SK-N-SH (cell line): ENCODE results near the gene CHST11. TPM values are rescaled to one million over a fixed set of nuclear protein-coding genes. Genes with fewer than 3 reads are reported as not detected.

Source experiments
- CTCF ChIA-PET: fragments of 300-600, 350-600 bp; formaldehyde crosslinking; extraction: SDS; loops from one replicate; lab custom pipeline; 2021; lab: Yijun Ruan, JAX
- POLR2A ChIA-PET: fragments of 350-600 bp; sonication (Branson Sonifier 250); formaldehyde crosslinking; extraction: SDS; loops from one replicate; lab custom pipeline; 2020; ENCODE audit warnings: antibody characterized with exemption, inconsistent platforms; lab: Yijun Ruan, JAX
- DNase-seq: peaks from one replicate; pipeline ENCODE4 v3.0.0; 2012
- H2AFZ ChIP-seq: fragments of 200-600 bp; sonication (generic); 2 replicates; pipeline ENCODE4 v1.8.1; 2016; ENCODE audit warnings: antibody characterized with exemption, mild to moderate bottlenecking, low read depth
- H3F3A ChIP-seq: fragments of 200-600 bp; sonication (generic); replicated peaks from 2 replicates; pipeline ENCODE3; 2016; ENCODE audit warnings: antibody characterized with exemption, mild to moderate bottlenecking; ENCODE audit not compliant: insufficient read depth
- H3K27ac ChIP-seq, 2 experiments: fragments of 200-500 bp in 1 of 2; fragments of 200-600 bp in 1 of 2; sonication (Bioruptor generic) in 1 of 2; sonication (generic), shearing (Covaris generic) in 1 of 2; 2 replicates each; pipeline versions ENCODE4 v1.5.1 to v1.6.1; 2014 to 2016; ENCODE audit warnings: low read depth in 2 of 2, inconsistent platforms in 1 of 2, low read length in 1 of 2, mild to moderate bottlenecking in 1 of 2, mixed read lengths in 1 of 2
- H3K27me3 ChIP-seq: fragments of 200-600 bp; sonication (generic), shearing (Covaris generic); 2 replicates; pipeline ENCODE4 v1.6.1; 2016; ENCODE audit warnings: mixed run types; ENCODE audit not compliant: insufficient read depth
- H3K36me3 ChIP-seq, 2 experiments: fragments of 200-500 bp in 1 of 2; fragments of 200-600 bp in 1 of 2; sonication (Bioruptor generic) in 1 of 2; sonication (generic) in 1 of 2; replicated peaks in 1 of 2; 2 replicates each; pipeline versions ENCODE3 to v1.5.1; 2014 to 2016; ENCODE audit warnings: low read length in 1 of 2, mild to moderate bottlenecking in 1 of 2; ENCODE audit not compliant: insufficient read depth in 2 of 2, control insufficient read depth in 1 of 2
- H3K4me1 ChIP-seq, 2 experiments: fragments of 200-500 bp in 1 of 2; fragments of 200-600 bp in 1 of 2; sonication (Bioruptor generic) in 1 of 2; sonication (generic), shearing (Covaris generic) in 1 of 2; 2 replicates each; pipeline versions ENCODE4 v1.5.1 to v1.6.1; 2014 to 2016; ENCODE audit warnings: low read depth in 1 of 2, low read length in 1 of 2, mixed run types in 1 of 2; ENCODE audit not compliant: insufficient read depth in 2 of 2, control insufficient read depth in 1 of 2
- H3K4me2 ChIP-seq: fragments of 200-600 bp; sonication (generic), shearing (Covaris generic); 2 replicates; pipeline ENCODE4 v1.6.1; 2017; ENCODE audit warnings: mixed run types
- H3K4me3 ChIP-seq, 2 experiments: fragments of 200-500 bp in 1 of 2; fragments of 200-600 bp in 1 of 2; sonication (Bioruptor generic) in 1 of 2; sonication (generic), shearing (Covaris generic) in 1 of 2; 2 replicates each; pipeline versions ENCODE4 v1.5.1 to v1.8.1; 2014 to 2016; ENCODE audit warnings: low read depth in 2 of 2, inconsistent platforms in 1 of 2, low read length in 1 of 2, mild to moderate bottlenecking in 1 of 2, mixed read lengths in 1 of 2, moderate library complexity in 1 of 2
- H3K79me2 ChIP-seq: fragments of 200-600 bp; sonication (generic); 2 replicates; pipeline ENCODE4 v1.8.1; 2017; ENCODE audit warnings: mild to moderate bottlenecking; ENCODE audit not compliant: insufficient read depth
- H3K9ac ChIP-seq: fragments of 200-600 bp; sonication (generic); 2 replicates; pipeline ENCODE4 v1.6.1; 2017; ENCODE audit warnings: mixed run types
- H3K9me2 ChIP-seq: fragments of 200-600 bp; sonication (generic); 2 replicates; pipeline ENCODE4 v1.6.1; 2017; ENCODE audit warnings: mixed run types
- H3K9me3 ChIP-seq: fragments of 200-600 bp; sonication (generic); 2 replicates; pipeline ENCODE4 v1.6.1; 2017; ENCODE audit warnings: mixed run types, mild to moderate bottlenecking, moderate library complexity
- H4K20me1 ChIP-seq: fragments of 200-600 bp; sonication (generic); 2 replicates; pipeline ENCODE4 v1.6.1; 2017; ENCODE audit warnings: mild to moderate bottlenecking, mixed run types; ENCODE audit not compliant: insufficient read depth
- CHD2 ChIP-seq: fragments of 150-350 bp; IDR thresholded peaks from 2 replicates; pipeline ENCODE4 v1.6.1; 2018; ENCODE audit warnings: low read length; ENCODE audit not compliant: partially characterized antibody
- CTCF ChIP-seq: fragments of 200-600 bp; sonication (generic); IDR thresholded peaks from 2 replicates; pipeline ENCODE4 v1.6.1; 2017; ENCODE audit warnings: antibody characterized with exemption, mild to moderate bottlenecking, moderate library complexity
- GATA2 ChIP-seq: sonication (generic); formaldehyde crosslinking; IDR thresholded peaks from 2 replicates; pipeline ENCODE4 v1.5.0; 2020; ENCODE audit warnings: mild to moderate bottlenecking, missing genetic modification reagents
- IRF3 ChIP-seq: fragments of 150-350 bp; IDR thresholded peaks from 2 replicates; pipeline ENCODE4 v1.6.1; 2016; ENCODE audit warnings: mild to moderate bottlenecking, low read depth, low read length
- MAX ChIP-seq: IDR thresholded peaks from 2 replicates; pipeline ENCODE4 v1.4.0; 2012; ENCODE audit warnings: low read depth
- MEF2A ChIP-seq: IDR thresholded peaks from 2 replicates; pipeline ENCODE4 v1.4.0; 2012; ENCODE audit warnings: low read depth, borderline replicate concordance
- MXI1 ChIP-seq: IDR thresholded peaks from 2 replicates; pipeline ENCODE4 v1.6.1; 2012; ENCODE audit warnings: mild to moderate bottlenecking, low read depth, low read length, improper control_type of control experiment
- NFIC ChIP-seq: IDR thresholded peaks from 2 replicates; pipeline ENCODE4 v1.4.0; 2012; ENCODE audit warnings: borderline replicate concordance
- PBX3 ChIP-seq: IDR thresholded peaks from 2 replicates; pipeline ENCODE4; 2012
- RAD21 ChIP-seq: IDR thresholded peaks from 2 replicates; pipeline ENCODE4 v1.6.1; 2012; ENCODE audit warnings: mild to moderate bottlenecking, low read length
- SIN3A ChIP-seq: IDR thresholded peaks from 2 replicates; pipeline ENCODE4 v1.6.1; 2012; ENCODE audit warnings: low read depth, mild to moderate bottlenecking, low read length, moderate library complexity, borderline replicate concordance
- SMC3 ChIP-seq: IDR thresholded peaks from 2 replicates; pipeline ENCODE4 v1.6.1; 2012; ENCODE audit warnings: low read depth, low read length, improper control_type of control experiment
- TAF1 ChIP-seq: IDR thresholded peaks from 2 replicates; pipeline ENCODE4 v1.6.1; 2012; ENCODE audit warnings: low read depth, mild to moderate bottlenecking, low read length, moderate library complexity, borderline replicate concordance
- USF1 ChIP-seq: IDR thresholded peaks from 2 replicates; pipeline ENCODE4 v1.4.0; 2012; ENCODE audit warnings: low read depth, borderline replicate concordance
- YY1 ChIP-seq: IDR thresholded peaks from 2 replicates; pipeline ENCODE4 v1.4.0; 2012; ENCODE audit warnings: low read depth, mild to moderate bottlenecking
- WGBS: methylation state at CpG from one replicate; pipeline ENCODE4 v1.1.6; 2017; ENCODE audit warnings: low lambda C conversion rate; 5-methylcytosine and 5-hydroxymethylcytosine counted together
- polyA plus RNA-seq, 3 experiments: library from polyadenylated mRNA; depleted of rRNA; stranded (reverse); fragments of >200 nt; gene quantifications; 2 replicates each; pipeline ENCODE4 v1.2.3, GENCODE V29; 2012

CHST11 gene
- polyA plus RNA-seq, 1 of the 3 experiments (the other 2 are of a cell fraction): 18.6 TPM

GRCh38 chr12:104741077-104741476 is 284.3 kb downstream of the CHST11 start:
- no peaks in the 10 kb centered on the region for H3K36me3 ChIP-seq
- TF ChIP-seq USF1: no peak
- no peak for TF ChIP-seq MXI1
- no peak for TF ChIP-seq RAD21
- no peak for TF ChIP-seq NFIC
- TF ChIP-seq MEF2A: no peak
- TF ChIP-seq GATA2 (CRISPR knock-in tag): no peak
- no peak for TF ChIP-seq MAX
- TF ChIP-seq IRF3: no peak
- TF ChIP-seq YY1: no peak
- no peak for TF ChIP-seq PBX3
- H3K9me3 ChIP-seq: no peaks in the 10 kb centered on the region
- 90% methylated on average over 5 of the region's 5 CpGs for WGBS
- H3K4me3 ChIP-seq: no peak overlapping the region
- H3K4me2 ChIP-seq: no peak overlapping the region
- no peak overlapping the region for H3K9ac ChIP-seq
- H3K79me2 ChIP-seq: no peaks in the 10 kb centered on the region
- no peaks in the 10 kb centered on the region for H3K27me3 ChIP-seq
- H3K4me1 ChIP-seq: peaks cover 0 to 32% of the 10 kb centered on the region in 2 experiments; a peak in 1 of 4 replicates
- no peak overlapping the region for H3K27ac ChIP-seq
- DNase-seq: no peak
- ChIA-PET CTCF (no interaction called here), POLR2A (no interaction called here)
- H4K20me1 ChIP-seq: no peaks in the 10 kb centered on the region
- H3F3A ChIP-seq: no peaks in the 10 kb centered on the region
- H3K9me2 ChIP-seq: no peaks in the 10 kb centered on the region
- no peak overlapping the region for H2AFZ ChIP-seq

- 95% methylated on average over 15 of the region's 15 CpGs for WGBS
- Histone ChIP-seq H3K4me3 (no peak overlapping the region), H3F3A (no peaks in the 10 kb centered on the region), H3K79me2 (no peaks in the 10 kb centered on the region), H3K27ac (no peak overlapping the region), H3K4me1 (peaks cover 0 to 26% of the 10 kb centered on the region in 2 experiments; a peak in 1 of 4 replicates), H3K9ac (no peak overlapping the region), H3K27me3 (no peaks in the 10 kb centered on the region), H3K4me2 (no peak overlapping the region), H4K20me1 (no peaks in the 10 kb centered on the region), H3K36me3 (no peaks in the 10 kb centered on the region), H2AFZ (no peak overlapping the region), H3K9me2 (no peaks in the 10 kb centered on the region), H3K9me3 (no peaks in the 10 kb centered on the region)
- POLR2A ChIA-PET: no interaction called here
- no peak for TF ChIP-seq TAF1
- no peak for TF ChIP-seq MAX
- no peak for TF ChIP-seq SMC3
- TF ChIP-seq CHD2: no peak
- no peak for TF ChIP-seq IRF3
- no peak for TF ChIP-seq RAD21
- no peak for TF ChIP-seq CTCF
- TF ChIP-seq GATA2 (CRISPR knock-in tag): no peak
- TF ChIP-seq MXI1: no peak
- TF ChIP-seq SIN3A: no peak
- CTCF ChIA-PET: interaction anchor here (1.6 kb wide), 1 partner anchor 21 kb away, joined by 5 read pairs; no protein-coding TSS in a partner anchor
- DNase-seq: no peak
Measured at GRCh38 chr12:104741497-104742367, 285.0 kb downstream of the CHST11 start.
